Endothelial cell of umbilical vein (primary cell): Measurements from ENCODE around the gene HTR6. TPM values are rescaled to one million over a fixed set of nuclear protein-coding genes. Genes with fewer than 3 reads are reported as not detected.
"Not testable (repeated sequence)": the region's sequence is repeated elsewhere in the genome, so short reads cannot be mapped to it uniquely, and the experiment has no call there.

Experiments used
- BruUV-seq: library from RNA; stranded (reverse); fragments of 400-500 nt; replicated peaks from 2 replicates; lab custom pipeline; 2021; lab: Mats Ljungman, UMichigan
- CTCF ChIA-PET: fragments of 300-600, 350-600 bp; sonication (Branson Sonifier 250); formaldehyde crosslinking; loops from one replicate; lab custom pipeline; 2021; ENCODE audit warnings: antibody characterized with exemption, inconsistent platforms; lab: Charles Lee
- POLR2A ChIA-PET: fragments of 300-600, 350-600 bp; sonication (Branson Sonifier 250); formaldehyde crosslinking; loops from one replicate; lab custom pipeline; 2021; ENCODE audit warnings: antibody characterized with exemption, inconsistent platforms; lab: Charles Lee
- DNase-seq: peaks from one replicate; pipeline ENCODE4 v3.0.0-alpha.2; 2011; ENCODE audit warnings: low read depth, low spot score
- FAIRE-seq: peaks from 2 replicates; lab custom pipeline; 2011; peaks lifted over from hg19 to GRCh38; lab: Jason Lieb, UNC
- H2AFZ ChIP-seq: 2 replicates; pipeline ENCODE4 v1.6.0; 2012; ENCODE audit warnings: low read depth, low read length, control low read depth, inconsistent platforms
- H3K27ac ChIP-seq: 2 replicates; pipeline ENCODE4 v1.5.1; 2011; ENCODE audit warnings: low read depth, mild to moderate bottlenecking, control low read depth, low read length, moderate library complexity; ENCODE audit not compliant: insufficient read depth
- H3K27me3 ChIP-seq, 2 experiments: 2 replicates each; pipeline versions ENCODE4 v1.6.0 to v1.6.1; 2011; ENCODE audit warnings: low read length in 2 of 2, mixed read lengths in 1 of 2; ENCODE audit not compliant: control insufficient read depth in 2 of 2, insufficient read depth in 2 of 2
- H3K36me3 ChIP-seq, 2 experiments: 2 replicates in 1 of 2; 3 replicates in 1 of 2; pipeline ENCODE4 v1.5.1; 2011; ENCODE audit warnings: low read length in 2 of 2, mild to moderate bottlenecking in 1 of 2, moderate library complexity in 1 of 2; ENCODE audit not compliant: control insufficient read depth in 2 of 2, insufficient read depth in 2 of 2; ENCODE audit errors: extremely low read depth in 1 of 2
- H3K4me1 ChIP-seq: 3 replicates; pipeline ENCODE4 v1.5.1; 2011; ENCODE audit warnings: mild to moderate bottlenecking, low read length; ENCODE audit not compliant: control insufficient read depth, insufficient read depth; ENCODE audit errors: extremely low read depth
- H3K4me2 ChIP-seq: 2 replicates; pipeline ENCODE4 v1.6.1; 2011; ENCODE audit warnings: low read length, control low read depth, mixed read lengths; ENCODE audit not compliant: insufficient read depth
- H3K4me3 ChIP-seq, 3 experiments: fragments of 200-600 bp in 1 of 3; sonication (generic), shearing (Covaris generic) in 1 of 3; replicated peaks in 1 of 3; 2 replicates each; pipeline ENCODE4 v1.5.1; 2011 to 2016; ENCODE audit warnings: control low read depth in 3 of 3, low read length in 3 of 3, mild to moderate bottlenecking in 2 of 3, inconsistent platforms in 1 of 3, low read depth in 1 of 3, moderate library complexity in 1 of 3; ENCODE audit not compliant: insufficient read depth in 1 of 3
- H3K79me2 ChIP-seq: 2 replicates; pipeline ENCODE4 v1.6.0; 2012; ENCODE audit warnings: low read length, inconsistent platforms; ENCODE audit not compliant: control insufficient read depth, insufficient read depth
- H3K9ac ChIP-seq: replicated peaks from 2 replicates; pipeline ENCODE3; 2011; ENCODE audit warnings: low read length, control low read depth; ENCODE audit not compliant: insufficient read depth; ENCODE audit errors: extremely low read depth
- H3K9me1 ChIP-seq: replicated peaks from 3 replicates; pipeline ENCODE4 v1.6.0; 2011; ENCODE audit warnings: mild to moderate bottlenecking, low read length; ENCODE audit not compliant: control insufficient read depth, insufficient read depth; ENCODE audit errors: extremely low read depth
- H3K9me3 ChIP-seq: replicated peaks from 2 replicates; pipeline ENCODE4 v1.5.1; 2012; ENCODE audit warnings: low read length, inconsistent platforms; ENCODE audit not compliant: control insufficient read depth, insufficient read depth
- H4K20me1 ChIP-seq: replicated peaks from 2 replicates; pipeline ENCODE3; 2011; ENCODE audit warnings: mild to moderate bottlenecking, low read length; ENCODE audit not compliant: control insufficient read depth, insufficient read depth; ENCODE audit errors: extremely low read depth
- CTCF ChIP-seq, 2 donors: IDR thresholded peaks; 1 replicate in 1 of 2; 2 replicates in 1 of 2; pipeline ENCODE4 v1.5.1; 2011; ENCODE audit warnings: low read length in 2 of 2, mild to moderate bottlenecking in 2 of 2, moderate library complexity in 2 of 2, control low read depth in 1 of 2, inconsistent platforms in 1 of 2, low read depth in 1 of 2; ENCODE audit not compliant: insufficient read depth in 1 of 2; ENCODE audit errors: extremely low read depth in 1 of 2
- EZH2 ChIP-seq: IDR thresholded peaks from 2 replicates; pipeline ENCODE4 v1.6.1; 2012; ENCODE audit warnings: borderline replicate concordance, low read depth, mild to moderate bottlenecking, moderate library complexity, low read length, inconsistent platforms; ENCODE audit not compliant: severe bottlenecking
- FOS ChIP-seq: IDR thresholded peaks from 2 replicates; pipeline ENCODE4 v1.6.1; 2011; ENCODE audit warnings: mild to moderate bottlenecking, low read length, moderate library complexity, borderline replicate concordance; ENCODE audit not compliant: insufficient read depth
- GATA2 ChIP-seq: IDR thresholded peaks from 2 replicates; pipeline ENCODE4 v1.7.0; 2011; ENCODE audit warnings: low read depth, mild to moderate bottlenecking, moderate library complexity, mixed read lengths, low read length; ENCODE audit not compliant: insufficient read length, insufficient read depth
- JUN ChIP-seq: IDR thresholded peaks from 2 replicates; pipeline ENCODE4 v1.6.1; 2011; ENCODE audit warnings: borderline replicate concordance, low read depth; ENCODE audit not compliant: insufficient read length, insufficient read depth
- MAX ChIP-seq: IDR thresholded peaks from 2 replicates; pipeline ENCODE4 v1.6.1; 2011; ENCODE audit not compliant: insufficient read depth, insufficient read length
- MYC ChIP-seq: IDR thresholded peaks from one replicate; pipeline ENCODE4 v1.6.1; 2011; ENCODE audit warnings: mild to moderate bottlenecking, low read depth, low read length
- POLR2A ChIP-seq: IDR thresholded peaks from 2 replicates; pipeline ENCODE4 v1.6.1; 2012; ENCODE audit warnings: low read depth, mild to moderate bottlenecking, control low read depth, low read length
- POLR2AphosphoS5 ChIP-seq: IDR thresholded peaks from 2 replicates; pipeline ENCODE4 v1.6.1; 2012; ENCODE audit warnings: low read depth, mild to moderate bottlenecking, control low read depth, low read length, moderate library complexity; ENCODE audit not compliant: insufficient read depth
- dilution Hi-C: fragments of 300-500 bp; cut with MboI; formaldehyde crosslinking; loops from one replicate; pipeline ENCODE4 v1.15.0; 2019; ENCODE audit warnings: low sequenced_read_pairs; ENCODE audit not compliant: extremely low pct_ligation_motif_present
- intact Hi-C: fragments of 100-400 bp; cut with micrococcal nuclease; formaldehyde crosslinking; loops from one replicate; pipeline ENCODE4 v1.10.0; 2022
- polyA plus RNA-seq, 4 experiments: library from polyadenylated mRNA; depleted of rRNA in 3 of 4; stranded (reverse) in 3 of 4; unstranded in 1 of 4; fragments of >200 nt; gene quantifications; 2 replicates each; pipeline versions ENCODE4 v1.2.1 to v1.2.3, GENCODE V29; 2011 to 2012; ENCODE audit warnings: missing spikeins in 1 of 4
- total RNA-seq: library from RNA; stranded (reverse); gene quantifications from 2 replicates; pipeline ENCODE4 v1.2.3, GENCODE V29; 2021

HTR6 gene
- total and polyA plus RNA-seq, 2 donors (not counting 3 experiments of a cell fraction or from before 2014, with no cell fraction given): not detected

GRCh38 chr1:19636065-19636464 is 28.6 kb upstream of the HTR6 start:
- POLR2A ChIA-PET: interaction anchor here (0.6 kb wide), 1 partner anchor 39 kb away, joined by 3 read pairs; a partner anchor contains a TSS
- intact Hi-C loops (no loop called here), dilution Hi-C loops (loop anchor here (25.0 kb wide), 1 partner anchor 224 kb away; no protein-coding TSS in a partner anchor)
- no peak overlapping the region for H3K4me3 ChIP-seq
- DNase-seq (no peak), FAIRE-seq (no peak)
- H4K20me1 ChIP-seq: no peaks in the 10 kb centered on the region
- no peaks in the 10 kb centered on the region for H3K9me3 ChIP-seq
- H2AFZ ChIP-seq: no peak overlapping the region
- H3K4me1 ChIP-seq: no peaks in the 10 kb centered on the region
- H3K4me2 ChIP-seq: no peak overlapping the region
- no peaks in the 10 kb centered on the region for H3K36me3 ChIP-seq
- no TSS peak for BruUV-seq
- H3K9me1 ChIP-seq: no peaks in the 10 kb centered on the region
- H3K9ac ChIP-seq: no peak overlapping the region
- no peak overlapping the region for H3K27ac ChIP-seq
- no peaks in the 10 kb centered on the region for H3K27me3 ChIP-seq
- H3K79me2 ChIP-seq: no peaks in the 10 kb centered on the region
- CTCF ChIA-PET: interaction anchor here (0.8 to 0.9 kb wide), 3 partner anchors 10 to 245 kb away, joined by 3 to 4 read pairs (median 3); no protein-coding TSS in a partner anchor
- no peak for TF ChIP-seq POLR2A
- TF ChIP-seq JUN: no peak
- TF ChIP-seq GATA2: no peak
- no peak for TF ChIP-seq EZH2
- no peak for TF ChIP-seq MYC
- no peak for TF ChIP-seq POLR2AphosphoS5
- TF ChIP-seq MAX: no peak
- TF ChIP-seq CTCF (IDR thresholded peaks at IDR 0.05; ENCODE audit: extremely low read depth in 1 of 2, insufficient read depth in 1 of 2, low read depth in 1 of 2, low read length in 2 of 2): no peak
- TF ChIP-seq FOS: no peak

- H3K27ac ChIP-seq, H4K20me1 ChIP-seq, H3K79me2 ChIP-seq, H3K27me3 ChIP-seq, H3K4me3 ChIP-seq, H3K9me3 ChIP-seq, FAIRE-seq, H3K9me1 ChIP-seq, H3K9ac ChIP-seq, H2AFZ ChIP-seq, H3K36me3 ChIP-seq, intact Hi-C loops, H3K4me2 ChIP-seq, POLR2A ChIA-PET, BruUV-seq, DNase-seq, H3K4me1 ChIP-seq: not testable (repeated sequence)
- dilution Hi-C loops: loop anchor here (25.0 kb wide), 1 partner anchor 224 kb away; no protein-coding TSS in a partner anchor
- CTCF ChIA-PET: interaction anchor here (1.6 kb wide), 1 partner anchor 246 kb away, joined by 4 read pairs; no protein-coding TSS in a partner anchor
Measured at GRCh38 chr1:19636749-19637148, 27.9 kb upstream of the HTR6 start.
